Psoas muscle (tissue), 8 donors: ENCODE results near the gene TNFSF10. TPM values are rescaled to one million over a fixed set of nuclear protein-coding genes. Genes with fewer than 3 reads are reported as not detected.

Experiments
- ATAC-seq, 4 donors: fragments of 200-7000 bp; cut with Tn5 transposase; one replicate each; pipeline ENCODE4 v1.9.1; 2020; ENCODE audit warnings: moderate library complexity in 3 of 4, mild to moderate bottlenecking in 2 of 4
- DNase-seq, 2 donors: peaks; one replicate each; pipeline ENCODE4 v3.0.0-alpha.2; 2020
- H3K27ac ChIP-seq: fragments of 200-600 bp; one replicate; pipeline ENCODE4 v1.8.0; 2022
- H3K27me3 ChIP-seq, 3 donors: fragments of 200-600 bp in 1 of 3; one replicate each; pipeline versions ENCODE4 v1.6.1 to v1.8.0; 2013 to 2022; ENCODE audit warnings: low read length in 2 of 3, mild to moderate bottlenecking in 2 of 3, moderate library complexity in 1 of 3; ENCODE audit not compliant: insufficient read depth in 3 of 3
- H3K36me3 ChIP-seq, 2 donors: fragments of 200-600 bp in 1 of 2; one replicate each; pipeline versions ENCODE4 v1.6.1 to v1.8.0; 2013 to 2022; ENCODE audit warnings: low read depth in 1 of 2, mild to moderate bottlenecking in 1 of 2, moderate library complexity in 1 of 2; ENCODE audit not compliant: insufficient read depth in 1 of 2
- H3K4me1 ChIP-seq: fragments of 200-600 bp; one replicate; pipeline ENCODE4 v1.8.0; 2022
- H3K4me3 ChIP-seq: fragments of 200-600 bp; one replicate; pipeline ENCODE4 v1.8.0; 2022; ENCODE audit warnings: mild to moderate bottlenecking
- H3K9me3 ChIP-seq: fragments of 200-600 bp; one replicate; pipeline ENCODE4 v1.8.0; 2022
- WGBS, 3 donors: extraction: QIAGEN DNeasy Blood & Tissue Kit; methylation state at CpG; one replicate each; pipeline versions ENCODE4 v1.1.6 to v1.1.7; 2013; 5-methylcytosine and 5-hydroxymethylcytosine counted together
- intact Hi-C, 2 donors: fragments of 100-400 bp; cut with DNase I; formaldehyde crosslinking; loops; one replicate each; pipeline versions ENCODE4 v1.11.0 to v1.14.2; 2022
- polyA plus RNA-seq, 3 donors: library from polyadenylated mRNA; stranded (reverse); fragments of 200-250 nt; gene quantifications; one replicate each; pipeline ENCODE4 v1.2.3, GENCODE V29; 2013
- total RNA-seq, 4 donors: library from RNA; stranded (reverse); fragmentation: NEBNext Ultra II Directional in 2 of 4; extraction: Animal tissue kit (Norgen Biotek cat#: 25700) in 2 of 4; gene quantifications; one replicate each; pipeline versions ENCODE4 v1.2.1 to v1.2.4, GENCODE V29; 2021 to 2023
- TF ChIP-seq, protein P1 (sequence below): fragments of 200-600 bp; IDR thresholded peaks from one replicate; pipeline ENCODE4 v1.8.0; 2022; ENCODE audit warnings: antibody characterized with exemption
- donor health status: healthy with polysubstance abuse.
- donor health status: DM: no; HTN: no; CAD: no; lungs with moderate emphysema.
- donor health status: Bipolar disorder and iron deficiency.
- donor health status: healthy.
- donor health status: DM: yes; HTN: yes; CAD: no.
- donor health status: DM: no; HTN: no; CAD: no.
- donor health status: DM: no; HTN: no; CAD: no.
- donor health status: DM: yes; HTN: yes; CAD: no.

The TNFSF10 gene
- total and polyA plus RNA-seq, 7 donors: 5.5 to 18.6 (median 10.0) TPM

GRCh38 chr3:172456404-172456803 lies 66.8 kb downstream of the TNFSF10 start:
- H3K36me3 ChIP-seq: no peaks in the 10 kb centered on the region
- intact Hi-C loops: no loop called here
- no peak overlapping the region for H3K4me3 ChIP-seq
- H3K27ac ChIP-seq: no peak overlapping the region
- no peaks in the 10 kb centered on the region for H3K4me1 ChIP-seq
- DNase-seq (no peak), ATAC-seq (no peak)
- WGBS, 3 donors: 85 to 93% (median 91%) methylated on average over 3 of the region's 3 CpGs
- H3K27me3 ChIP-seq: peaks cover 0 to 2% (median 0%) of the 10 kb centered on the region in 3 donors
- TF ChIP-seq, protein P1, sequence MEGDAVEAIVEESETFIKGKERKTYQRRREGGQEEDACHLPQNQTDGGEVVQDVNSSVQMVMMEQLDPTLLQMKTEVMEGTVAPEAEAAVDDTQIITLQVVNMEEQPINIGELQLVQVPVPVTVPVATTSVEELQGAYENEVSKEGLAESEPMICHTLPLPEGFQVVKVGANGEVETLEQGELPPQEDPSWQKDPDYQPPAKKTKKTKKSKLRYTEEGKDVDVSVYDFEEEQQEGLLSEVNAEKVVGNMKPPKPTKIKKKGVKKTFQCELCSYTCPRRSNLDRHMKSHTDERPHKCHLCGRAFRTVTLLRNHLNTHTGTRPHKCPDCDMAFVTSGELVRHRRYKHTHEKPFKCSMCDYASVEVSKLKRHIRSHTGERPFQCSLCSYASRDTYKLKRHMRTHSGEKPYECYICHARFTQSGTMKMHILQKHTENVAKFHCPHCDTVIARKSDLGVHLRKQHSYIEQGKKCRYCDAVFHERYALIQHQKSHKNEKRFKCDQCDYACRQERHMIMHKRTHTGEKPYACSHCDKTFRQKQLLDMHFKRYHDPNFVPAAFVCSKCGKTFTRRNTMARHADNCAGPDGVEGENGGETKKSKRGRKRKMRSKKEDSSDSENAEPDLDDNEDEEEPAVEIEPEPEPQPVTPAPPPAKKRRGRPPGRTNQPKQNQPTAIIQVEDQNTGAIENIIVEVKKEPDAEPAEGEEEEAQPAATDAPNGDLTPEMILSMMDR: no peak
- no peaks in the 10 kb centered on the region for H3K9me3 ChIP-seq

Other genes with a start within 250 kb of the TNFSF10 start
- gene GHSR, start 75.0 kb downstream of the TNFSF10 start, total RNA-seq: not detected
- not detected for gene GHSR, start 75.0 kb downstream of the TNFSF10 start, polyA plus RNA-seq
- 10 to 100 TPM in 1 of 4 donors, 1 to 10 TPM in 3; 4.0 to 12.0 (median 7.3) TPM for gene NCEH1, start 187.6 kb upstream of the TNFSF10 start, total RNA-seq
- 1 to 10 TPM; 2.6 to 5.1 (median 3.6) TPM for gene NCEH1, start 187.6 kb upstream of the TNFSF10 start, polyA plus RNA-seq
- gene ECT2, start 227.3 kb upstream of the TNFSF10 start, total RNA-seq: 1 to 10 TPM; 2.0 to 4.5 (median 2.5) TPM
- 1 to 10 TPM; 1.9 to 6.9 (median 2.2) TPM for gene ECT2, start 227.3 kb upstream of the TNFSF10 start, polyA plus RNA-seq